BLaER1 treated with 17β-estradiol and CSF1 and Interleukin-3, amounts not matched to agents 10 nM and 100 nM (cell line): ENCODE data around the gene NANOS1.

Experiments used
- H3K27ac ChIP-seq, 11 experiments: shearing (Covaris generic); formaldehyde crosslinking; 2 replicates each; pipeline ENCODE4 v1.8.1; 2022
- H3K27me3 ChIP-seq, 11 experiments: shearing (Covaris generic); formaldehyde crosslinking; 2 replicates each; pipeline ENCODE4 v1.8.1; 2022
- H3K36me3 ChIP-seq, 11 experiments: shearing (Covaris generic); formaldehyde crosslinking; 2 replicates each; pipeline ENCODE4 v1.8.1; 2022
- H3K4me1 ChIP-seq, 10 experiments: shearing (Covaris generic); formaldehyde crosslinking; 2 replicates each; pipeline ENCODE4 v1.8.1; 2022
- H3K4me2 ChIP-seq, 11 experiments: shearing (Covaris generic); formaldehyde crosslinking; 2 replicates each; pipeline ENCODE4 v1.8.1; 2022
- H3K4me3 ChIP-seq, 10 experiments: shearing (Covaris generic); formaldehyde crosslinking; 2 replicates each; pipeline ENCODE4 v1.8.1; 2022
- H3K9ac ChIP-seq, 11 experiments: shearing (Covaris generic); formaldehyde crosslinking; 2 replicates each; pipeline ENCODE4 v1.8.1; 2022
- H3K9me3 ChIP-seq, 11 experiments: shearing (Covaris generic); formaldehyde crosslinking; replicated peaks in 1 of 11; 2 replicates each; pipeline ENCODE4 v1.8.1; 2022
- H4K20me1 ChIP-seq, 11 experiments: shearing (Covaris generic); formaldehyde crosslinking; 2 replicates each; pipeline ENCODE4 v1.8.1; 2022
- Cebpa-rat ChIP-seq, 11 experiments: shearing (Covaris generic); IDR thresholded peaks; 2 replicates each; pipeline ENCODE4 v1.8.1; 2022

Gene NANOS1

DNA sequence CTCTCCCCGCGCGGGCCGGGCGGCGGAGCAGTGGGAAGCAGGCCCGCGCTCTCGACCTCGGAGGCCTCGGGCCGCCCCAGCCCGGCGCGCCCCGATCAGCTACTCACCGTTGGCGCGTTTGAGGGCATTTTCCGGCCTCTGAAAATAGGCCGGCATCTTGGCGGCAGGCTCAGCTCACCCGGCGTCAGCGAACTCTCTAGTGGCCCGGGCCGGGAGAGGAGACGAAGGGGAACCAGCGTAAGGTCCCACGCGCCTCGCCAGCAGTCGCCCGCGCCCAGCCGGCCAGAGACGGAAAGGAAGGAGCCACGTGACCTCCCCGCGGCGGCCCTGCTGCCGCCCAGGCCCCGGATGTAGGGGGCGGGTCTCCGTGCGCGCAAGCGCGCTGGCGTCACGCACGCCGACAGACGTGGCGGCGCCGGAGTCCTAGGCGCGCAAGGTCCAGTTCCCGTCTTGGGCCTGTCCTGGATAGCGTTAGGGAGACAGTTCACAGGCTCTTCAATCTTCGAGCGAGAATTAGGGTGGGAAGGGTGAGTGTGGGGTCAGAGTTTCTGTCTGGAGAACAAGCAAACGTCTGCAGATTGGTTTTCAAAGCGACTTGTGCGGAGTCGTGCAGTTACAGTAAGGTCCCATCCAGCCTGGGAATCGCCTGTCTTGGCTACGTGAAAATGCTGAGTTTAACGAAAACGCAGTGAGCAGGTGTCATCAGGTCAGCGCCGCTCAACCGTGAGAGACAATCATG, 51.2 kb downstream of the NANOS1 start, which contains the start of gene EIF3A:
Gene EIF3A (minus strand): TSS at position 297 of the 739 bp plus-strand sequence. CDS start 141 bp downstream, at position 156.
- TF ChIP-seq Cebpa-rat (IDR thresholded peaks at IDR 0.05) = no peak
- Histone ChIP-seq H3K4me1 (peaks cover 34 to 60% (median 43%) of the 10 kb centered on the region in 10 experiments), H3K27me3 (no peaks in the 10 kb centered on the region), H3K4me2 (peak within 1 kb of the TSS; percentile 83 to 99 (median 87)), H3K27ac (peak within 1 kb of the TSS; percentile 98 to 100 (median 100)), H3K9ac (peak within 1 kb of the TSS; percentile 99 to 100 (median 100)), H3K36me3 (peaks cover 0 to 39% (median 31%) of the 10 kb centered on the region in 11 experiments; a peak in 19 of 22 replicates), H3K9me3 (peaks cover 0 to 9% (median 0%) of the 10 kb centered on the region in 11 experiments; a peak in 7 of 22 replicates), H3K4me3 (peak within 1 kb of the TSS; percentile 87 to 100 (median 94)), H4K20me1 (peaks cover 43 to 49% (median 46%) of the 10 kb centered on the region in 11 experiments)
